ENCODE results near the gene DAD1. TPM values are rescaled to one million over a fixed set of nuclear protein-coding genes. Genes with fewer than 3 reads are reported as not detected.
A peak's percentile ranks its signal among the peaks of the same experiment; 100 is the strongest.
"Not testable (repeated sequence)": the region's sequence is repeated elsewhere in the genome, so short reads cannot be mapped to it uniquely, and the experiment has no call there.

Gene DAD1
- total RNA-seq, 1 experiment from 2014 or later = 308 TPM

- no peak for DNase-seq (ENCODE audit: low read depth)
Measured at GRCh38 chr14:22569737-22570131, 19.3 kb downstream of the DAD1 start.

DNA sequence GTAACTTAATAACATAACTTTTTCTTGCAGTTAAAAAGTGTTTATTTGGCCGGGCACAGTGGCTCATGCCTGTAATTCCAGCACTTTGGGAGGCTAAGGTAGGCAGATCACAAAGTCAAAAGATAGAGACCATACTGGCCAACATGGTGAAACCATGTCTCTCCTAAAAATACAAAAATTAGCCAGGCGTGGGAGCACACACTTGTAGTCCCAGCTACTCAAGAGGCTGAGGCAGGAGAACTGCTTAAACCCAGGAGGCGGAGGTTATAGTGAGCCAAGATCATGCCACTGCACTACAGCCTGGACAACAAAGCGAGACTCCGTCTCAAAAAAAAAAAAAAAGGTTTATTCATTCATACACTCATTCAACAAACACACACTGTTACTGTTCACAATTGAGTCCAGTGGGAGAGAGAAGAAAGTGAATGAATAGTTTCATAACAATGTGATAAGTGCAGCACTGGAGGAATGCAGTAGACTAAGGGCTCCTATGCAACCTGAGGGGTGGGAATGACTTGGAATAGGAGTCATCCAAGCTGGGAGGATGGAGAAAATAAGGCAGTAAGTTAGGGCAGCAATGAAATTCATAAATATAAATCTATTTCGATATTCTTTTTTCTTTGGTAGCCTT lies 19.8 kb downstream of the DAD1 start:
- DNase-seq (ENCODE audit: low read depth) = no peak

DNA sequence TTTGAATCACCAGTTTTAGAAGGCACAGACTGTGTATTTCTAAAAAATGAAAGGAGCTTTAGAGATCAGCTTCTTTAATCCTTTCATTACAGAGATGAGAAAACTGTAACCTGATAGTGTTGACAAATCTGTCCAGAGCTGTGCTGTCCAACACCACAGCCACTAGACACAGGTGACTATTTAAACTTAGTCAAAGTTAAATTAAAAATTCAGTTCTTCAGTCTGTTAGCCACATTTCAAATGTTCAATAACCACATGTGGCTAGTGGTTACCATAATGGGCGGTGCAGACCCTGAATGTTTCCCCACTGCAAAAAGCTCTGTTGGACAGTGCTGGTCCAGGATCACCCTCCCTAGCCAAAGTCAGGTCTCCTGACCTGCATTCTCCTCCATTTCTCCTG lies 21.6 kb downstream of the DAD1 start:
- DNase-seq (ENCODE audit: low read depth) = no peak

GRCh38 chr14:22566845-22567244 lies 22.2 kb downstream of the DAD1 start:
- no peak for DNase-seq (ENCODE audit: low read depth)

GRCh38 chr14:22566266-22566665 lies 22.8 kb downstream of the DAD1 start:
- not testable (repeated sequence) for DNase-seq (ENCODE audit: low read depth)

DNA sequence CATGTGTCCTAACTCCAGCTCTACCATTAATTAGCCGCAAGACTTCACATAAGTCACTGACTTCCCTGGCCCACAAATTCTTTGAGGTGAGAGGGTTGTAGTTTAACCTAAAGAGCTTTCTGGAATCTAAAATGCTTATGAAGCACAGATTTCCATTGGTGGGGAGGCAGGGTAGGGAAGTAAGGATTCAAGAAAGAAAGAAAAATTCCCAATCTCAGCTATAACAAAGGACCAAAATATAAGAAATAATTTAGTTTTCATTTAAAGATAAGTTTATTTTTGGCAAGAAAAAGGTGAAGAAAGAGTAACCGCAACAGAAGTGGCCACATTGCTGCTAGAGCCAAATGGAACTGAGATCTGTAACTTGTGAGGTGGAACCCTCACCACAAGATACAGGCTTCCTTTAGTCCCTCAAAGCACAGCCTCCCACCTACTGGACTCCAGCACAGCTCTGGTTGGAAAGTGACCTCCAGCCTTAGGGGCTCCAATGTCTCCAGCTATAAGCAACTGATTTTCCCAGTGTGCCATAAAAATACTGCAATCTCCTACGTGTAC lies 23.6 kb downstream of the DAD1 start:
- DNase-seq (ENCODE audit: low read depth) = no peak

DNA sequence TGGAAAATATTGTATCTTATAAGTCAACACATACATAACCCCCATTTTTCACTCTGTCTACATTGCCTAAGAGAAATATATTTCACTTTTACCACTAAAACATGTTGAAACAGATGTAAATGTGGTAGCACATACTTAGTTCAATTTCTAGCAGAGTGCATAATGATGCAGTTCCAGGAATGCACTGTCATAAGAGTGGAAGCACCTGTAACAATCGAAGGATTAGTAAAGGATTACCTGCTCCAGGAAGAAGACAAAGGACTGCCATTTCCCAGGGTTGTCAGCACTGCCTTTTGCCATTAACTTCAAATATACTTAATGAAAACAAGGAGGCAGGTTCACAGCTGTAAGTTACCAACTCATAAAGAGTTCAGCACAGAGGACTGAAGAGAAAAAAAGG lies 24.6 kb downstream of the DAD1 start:
- no peak for DNase-seq (ENCODE audit: low read depth)

DNA sequence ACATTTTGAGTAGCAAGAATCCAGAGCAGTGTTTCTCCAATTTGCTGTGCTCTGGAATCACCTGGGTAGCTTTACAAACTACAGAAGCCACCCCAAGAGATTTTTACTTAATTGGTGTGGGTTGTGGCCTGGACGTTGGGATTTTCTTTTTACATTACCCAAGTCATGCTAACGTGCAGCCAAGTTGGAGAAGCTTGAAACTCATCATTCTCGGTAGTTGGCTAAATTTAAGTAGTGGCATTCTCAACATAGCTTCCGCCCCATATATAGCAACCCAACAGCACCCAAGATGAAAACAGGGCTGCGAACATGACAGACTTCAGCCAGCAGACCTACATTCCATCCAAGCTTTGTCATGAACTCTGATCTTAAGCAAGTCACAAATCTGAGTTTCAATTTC lies 25.0 kb downstream of the DAD1 start:
- no peak for DNase-seq (ENCODE audit: low read depth)

DNA sequence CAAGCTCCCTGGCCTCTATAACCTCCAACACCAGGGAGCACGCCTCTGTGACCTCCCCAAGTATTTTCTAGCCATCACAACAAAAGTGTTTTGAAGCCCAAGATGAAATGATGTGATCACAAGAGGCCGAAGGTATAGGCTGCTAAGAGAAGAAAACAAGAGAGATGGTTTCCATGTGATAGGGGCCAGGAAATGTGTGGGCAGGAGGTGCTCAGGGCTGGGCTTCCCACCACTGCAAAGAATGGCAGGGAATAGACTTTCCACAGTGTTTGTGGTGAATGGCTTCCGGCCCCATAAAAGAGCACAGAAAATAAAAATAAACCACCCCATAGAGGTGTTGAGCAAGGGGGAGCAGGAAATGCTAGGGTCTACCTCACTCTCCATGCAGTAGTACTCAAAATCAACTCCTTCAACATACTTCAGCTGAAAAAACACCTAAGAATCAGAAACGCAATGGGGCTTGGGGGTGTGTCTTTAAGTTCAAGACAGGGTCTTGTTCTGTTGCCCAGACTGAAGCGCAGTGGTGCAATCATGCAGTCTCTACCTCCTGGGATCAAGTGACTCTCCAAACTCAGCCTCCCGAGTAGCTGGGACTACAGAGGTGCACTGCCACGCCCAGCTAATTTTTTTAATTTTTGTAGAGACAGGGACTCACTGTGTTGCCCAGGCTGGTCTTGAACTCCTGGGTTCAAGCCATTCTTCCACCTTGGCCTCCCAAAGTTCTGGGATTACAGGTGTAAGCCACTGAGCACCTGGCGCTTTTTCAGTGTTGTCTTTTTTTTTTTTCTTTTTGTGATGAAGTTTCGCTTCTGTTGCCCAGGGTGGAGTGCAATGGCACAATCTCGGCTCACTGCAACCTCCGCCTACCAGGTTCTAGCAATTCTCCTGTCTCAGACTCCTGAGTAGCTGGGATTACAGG lies 27.1 kb downstream of the DAD1 start:
- DNase-seq (ENCODE audit: low read depth) = no peak

DNA sequence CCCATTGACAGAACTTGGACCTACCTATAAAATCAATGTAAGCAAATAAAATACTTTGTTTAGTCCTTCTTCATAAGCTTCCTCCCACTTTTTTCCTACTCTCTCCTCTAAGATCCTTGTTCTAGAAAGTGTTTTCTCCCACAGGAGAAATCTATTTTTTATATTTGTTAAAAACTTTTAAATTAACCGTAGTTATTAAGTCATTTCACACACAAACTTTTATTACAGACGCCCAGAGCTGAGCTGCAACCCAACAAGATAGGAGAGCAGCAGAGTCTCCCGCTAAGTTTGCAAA lies 27.7 kb downstream of the DAD1 start:
- DNase-seq (ENCODE audit: low read depth) = no peak

DNA sequence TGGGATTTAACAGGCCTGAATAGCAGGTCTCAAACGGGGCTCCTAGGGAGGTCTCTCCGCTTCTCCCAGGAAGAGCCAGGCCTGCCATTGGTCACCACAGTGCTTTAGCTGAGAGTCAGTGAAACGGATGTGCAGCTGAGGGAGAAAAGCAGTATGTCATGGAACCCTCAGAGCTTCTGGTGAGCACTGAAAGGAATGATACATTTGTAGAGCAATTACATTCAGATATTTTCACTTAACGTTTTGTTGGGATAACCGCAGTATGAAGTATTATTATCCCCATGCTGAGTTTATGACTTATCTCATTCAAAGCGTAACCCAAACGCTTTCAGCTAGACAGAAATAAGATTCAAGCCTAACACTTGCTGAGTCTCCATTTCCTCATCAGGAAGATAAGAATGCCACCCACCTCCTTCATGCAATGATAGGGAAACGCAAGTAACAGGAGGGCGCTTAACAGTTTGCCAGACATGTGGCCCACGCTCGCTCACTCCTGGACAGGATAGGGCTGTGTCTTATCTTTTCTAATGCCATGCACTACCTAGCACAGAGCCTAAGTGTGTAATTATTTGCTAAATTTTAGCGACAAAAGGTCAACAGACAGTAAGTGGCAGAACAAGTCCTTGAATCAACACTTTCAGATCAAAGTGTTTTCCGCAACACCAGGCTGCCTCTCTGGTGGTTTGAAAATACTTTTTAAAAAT lies 28.2 kb downstream of the DAD1 start:
- DNase-seq (ENCODE audit: low read depth) = no peak

DNA sequence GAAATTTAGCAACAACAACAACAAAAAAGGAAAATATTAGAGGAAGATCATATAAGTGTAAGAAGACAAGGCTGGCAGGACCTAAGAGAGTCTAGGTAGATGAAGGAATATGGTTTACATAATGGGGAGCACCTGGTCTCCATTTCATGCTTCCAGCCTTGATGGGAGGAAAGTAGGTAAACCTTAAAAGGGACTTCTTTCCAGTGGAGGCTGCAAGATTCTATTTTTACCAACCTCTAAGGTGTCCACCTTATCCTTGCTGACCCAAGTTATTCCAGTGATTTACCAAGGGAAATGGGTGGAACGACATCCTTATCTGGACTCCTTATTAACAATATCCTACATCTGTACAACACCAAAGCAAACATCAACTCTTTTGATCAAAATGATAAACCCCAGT lies 30.0 kb downstream of the DAD1 start:
- DNase-seq (ENCODE audit: low read depth) = no peak

DNA sequence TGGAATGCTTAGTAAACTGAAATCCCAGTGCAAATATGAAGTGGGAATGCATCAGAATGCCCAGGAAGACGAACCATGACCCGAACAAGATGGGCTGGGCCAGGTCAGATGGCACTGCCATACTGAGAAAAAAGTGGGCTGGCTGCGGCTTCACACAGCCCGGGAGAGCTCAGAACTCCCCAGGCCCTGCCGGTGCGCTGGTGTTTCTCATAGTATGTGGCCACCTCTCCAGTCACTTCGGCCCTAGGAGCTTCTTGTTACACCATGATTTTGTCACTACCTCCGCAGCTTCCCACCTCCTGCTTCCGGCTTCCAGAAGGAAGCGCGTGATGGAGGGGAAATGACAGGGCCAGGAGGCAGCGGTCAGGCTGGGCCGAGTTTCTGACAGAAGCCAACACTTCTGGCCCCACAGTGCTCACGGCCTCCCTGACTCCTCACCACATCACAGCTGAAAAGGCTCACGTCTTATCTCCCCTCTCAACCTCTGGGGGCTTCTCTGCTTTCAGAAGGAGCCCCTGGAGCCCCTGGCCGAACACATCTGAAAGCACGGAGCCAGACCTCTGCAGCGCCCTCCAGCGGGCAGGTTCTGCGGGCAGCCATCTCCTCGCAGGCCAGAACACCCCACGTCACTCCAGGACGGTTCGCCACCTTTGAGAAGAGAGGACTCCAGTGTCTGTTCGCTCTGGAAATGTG lies 30.7 kb downstream of the DAD1 start:
- DNase-seq (ENCODE audit: low read depth) = no peak

- no peak for DNase-seq (ENCODE audit: low read depth)
Measured at GRCh38 chr14:22557846-22558220, 31.2 kb downstream of the DAD1 start.

- peak; percentile 91 for DNase-seq (ENCODE audit: low read depth)
Measured at GRCh38 chr14:22556990-22557623, 31.9 kb downstream of the DAD1 start.

- peak; percentile 100 for DNase-seq (ENCODE audit: low read depth)
Measured at GRCh38 chr14:22556021-22556989, 32.7 kb downstream of the DAD1 start.

DNA sequence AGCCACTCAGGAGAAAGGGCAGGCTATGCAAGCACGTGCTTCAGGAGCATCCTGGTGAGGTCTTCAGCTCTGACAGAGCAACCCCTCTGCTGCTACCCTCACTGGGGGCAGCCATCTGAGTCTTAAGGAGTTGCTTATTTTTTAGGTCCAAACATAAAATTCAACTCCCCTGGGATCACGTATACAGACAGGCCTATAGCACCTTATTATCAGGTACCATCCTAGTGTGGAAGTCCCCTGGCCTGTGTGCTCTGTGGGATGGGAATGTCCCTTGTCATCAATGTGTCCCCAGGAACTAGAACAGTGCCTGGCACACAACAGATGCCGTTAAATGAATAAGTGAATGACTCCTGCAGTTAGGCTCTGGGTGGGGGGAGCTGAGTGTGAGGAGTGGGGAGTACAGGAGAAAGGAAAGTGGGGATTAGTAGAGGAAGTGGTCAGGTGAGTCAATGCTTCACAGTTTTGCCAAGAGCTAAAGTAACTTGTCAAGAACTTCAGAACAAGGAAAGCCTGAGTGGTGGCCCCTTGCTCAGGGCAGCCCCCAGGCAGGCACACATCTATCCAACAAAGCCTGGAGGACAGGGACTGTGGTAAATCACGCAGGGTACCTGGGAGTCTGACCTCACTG lies 33.5 kb downstream of the DAD1 start:
- peak; percentile 99 for DNase-seq (ENCODE audit: low read depth)

GRCh38 chr14:22554498-22555383 lies 34.3 kb downstream of the DAD1 start:
- no peak for DNase-seq (ENCODE audit: low read depth)

Data from HT1080 (cell line).